K562 (cell line): ENCODE data around the gene FGG. TPM values are rescaled to one million over a fixed set of nuclear protein-coding genes. Genes with fewer than 3 reads are reported as not detected.

Experiments
- ATAC-seq: fragments of 200-7000 bp; cut with Tn5 transposase; 3 replicates; pipeline ENCODE4 v1.9.1; 2020; ENCODE audit warnings: moderate library complexity
- BruUV-seq: library from RNA; stranded (reverse); fragments of 400-500 nt; replicated peaks from 2 replicates; lab custom pipeline; 2021; lab: Mats Ljungman, UMichigan
- CTCF ChIA-PET: fragments of 300-600 bp; formaldehyde crosslinking; extraction: SDS; loops from one replicate; lab custom pipeline; 2021; ENCODE audit warnings: low intra/inter-chr PET ratio; lab: Yijun Ruan, JAX
- POLR2A ChIA-PET: fragments of 300-600, 350-650 bp; sonication (Branson Sonifier 250); formaldehyde crosslinking; extraction: SDS; loops from one replicate; lab custom pipeline; 2021; ENCODE audit warnings: antibody characterized with exemption, inconsistent platforms; lab: Yijun Ruan, JAX
- DNase-seq, 4 experiments: peaks; one replicate each; pipeline versions ENCODE4 v3.0.0 to v3.0.0-alpha.2; 2011 to 2018; ENCODE audit warnings: low spot score in 3 of 4, mixed read lengths in 3 of 4; ENCODE audit errors: extremely low read depth in 1 of 4
- FAIRE-seq: peaks from 2 replicates; lab custom pipeline; 2011; peaks lifted over from hg19 to GRCh38; lab: Jason Lieb, UNC
- H2AFZ ChIP-seq: 2 replicates; pipeline ENCODE4 v1.6.0; 2011; ENCODE audit warnings: low read depth, low read length, control low read depth, inconsistent platforms
- H3K27ac ChIP-seq: fragments of 200-600 bp; 3 replicates; pipeline ENCODE4 v1.8.0; 2011; ENCODE audit warnings: low read depth, mild to moderate bottlenecking, control low read depth, inconsistent platforms, low read length, moderate library complexity, mixed read lengths; ENCODE audit errors: extremely low read depth
- H3K27me3 ChIP-seq, 2 experiments: fragments of 300-600 bp in 1 of 2; 2 replicates in 1 of 2; 3 replicates in 1 of 2; pipeline versions ENCODE4 v1.6.0 to v1.8.0; 2011; ENCODE audit warnings: inconsistent platforms in 2 of 2, low read length in 2 of 2, mild to moderate bottlenecking in 1 of 2, mixed read lengths in 1 of 2, moderate library complexity in 1 of 2; ENCODE audit not compliant: control insufficient read depth in 2 of 2, insufficient read depth in 2 of 2
- H3K36me3 ChIP-seq: fragments of 300-600 bp; 3 replicates; pipeline ENCODE4 v1.8.0; 2011; ENCODE audit warnings: mild to moderate bottlenecking, low read length, inconsistent platforms; ENCODE audit not compliant: control insufficient read depth, insufficient read depth
- H3K4me1 ChIP-seq, 2 experiments: fragments of 200-600 bp in 1 of 2; replicated peaks in 1 of 2; 2 replicates in 1 of 2; 3 replicates in 1 of 2; pipeline versions ENCODE4 v1.5.1 to v1.8.0; 2011; ENCODE audit warnings: inconsistent platforms in 2 of 2, low read length in 2 of 2, mild to moderate bottlenecking in 1 of 2, mixed read lengths in 1 of 2, moderate library complexity in 1 of 2; ENCODE audit not compliant: control insufficient read depth in 2 of 2, insufficient read depth in 2 of 2
- H3K4me2 ChIP-seq: 2 replicates; pipeline ENCODE4 v1.6.1; 2011; ENCODE audit warnings: low read length, control low read depth, inconsistent platforms, mixed read lengths; ENCODE audit not compliant: insufficient read depth
- H3K4me3 ChIP-seq: fragments of 200-600 bp; sonication (generic), shearing (Covaris generic); 2 replicates; pipeline ENCODE4 v1.5.1; 2016; ENCODE audit warnings: control low read depth, inconsistent platforms
- H3K79me2 ChIP-seq: fragments of 200-600 bp; 3 replicates; pipeline ENCODE4 v1.8.0; 2011; ENCODE audit warnings: low read length, inconsistent platforms; ENCODE audit not compliant: control insufficient read depth, insufficient read depth
- H3K9ac ChIP-seq, 2 experiments: 2 replicates each; pipeline versions ENCODE4 v1.6.0 to v1.6.1; 2011; ENCODE audit warnings: low read depth in 2 of 2, low read length in 2 of 2, control low read depth in 1 of 2, inconsistent platforms in 1 of 2, mild to moderate bottlenecking in 1 of 2, mixed read lengths in 1 of 2; ENCODE audit not compliant: insufficient read depth in 1 of 2
- H3K9me1 ChIP-seq: one replicate; pipeline ENCODE4 v1.6.0; 2011; ENCODE audit warnings: inconsistent platforms, mild to moderate bottlenecking, low read length, moderate library complexity; ENCODE audit not compliant: control insufficient read depth, insufficient read depth
- H3K9me3 ChIP-seq: replicated peaks from 2 replicates; pipeline ENCODE4 v1.5.1; 2011; ENCODE audit warnings: low read depth, low read length, inconsistent platforms; ENCODE audit not compliant: control insufficient read depth, insufficient read depth
- H4K20me1 ChIP-seq: replicated peaks from 2 replicates; pipeline ENCODE4 v1.6.1; 2011; ENCODE audit warnings: low read length, inconsistent platforms, mixed read lengths; ENCODE audit not compliant: control insufficient read depth, insufficient read depth
- HDGF ChIP-seq: fragments of 450-650 bp; IDR thresholded peaks from 2 replicates; pipeline ENCODE4 v1.6.1; 2016
- SETDB1 ChIP-seq: IDR thresholded peaks from one replicate; pipeline ENCODE4 v1.6.1; 2012; ENCODE audit warnings: low read length, control low read depth, inconsistent platforms
- ZC3H8 ChIP-seq: fragments of 450-650 bp; IDR thresholded peaks from 2 replicates; pipeline ENCODE4 v1.6.1; 2017
- ZFPM2 ChIP-seq: fragments of 250-450 bp; sonication (Bioruptor Pico); IDR thresholded peaks from 2 replicates; pipeline ENCODE4 v1.5.1; 2022; ENCODE audit warnings: mild to moderate bottlenecking
- ZKSCAN1 ChIP-seq: fragments of 150-350 bp; IDR thresholded peaks from 2 replicates; pipeline ENCODE4 v1.6.1; 2016; ENCODE audit warnings: low read depth, low read length
- ZNF133 ChIP-seq: fragments of 250-450 bp; sonication (Bioruptor Pico); IDR thresholded peaks from 2 replicates; pipeline ENCODE4 v1.4.0; 2020; ENCODE audit warnings: mild to moderate bottlenecking
- ZNF76 ChIP-seq: fragments of 250-450 bp; sonication (Bioruptor Pico); IDR thresholded peaks from 2 replicates; pipeline ENCODE4 v1.4.0; 2020; ENCODE audit warnings: mild to moderate bottlenecking, moderate library complexity, borderline replicate concordance
- ZNF764 ChIP-seq: fragments of 250-450 bp; sonication (Bioruptor Pico); IDR thresholded peaks from 2 replicates; pipeline ENCODE4 v1.4.0; 2020; ENCODE audit warnings: low read depth, mild to moderate bottlenecking, moderate library complexity
- WGBS: fragments of 100-300 bp; shearing (Covaris generic); methylation state at CpG from one replicate; pipeline ENCODE4 v1.1.6; 2016; ENCODE audit warnings: low coverage, mixed read lengths; ENCODE audit not compliant: insufficient coverage; ENCODE audit errors: missing lambda C conversion rate; 5-methylcytosine and 5-hydroxymethylcytosine counted together
- in situ Hi-C: fragments of 300-500 bp; cut with MboI; formaldehyde crosslinking; loops from 4 replicates; pipeline ENCODE4 v1.15.0; 2018; ENCODE audit warnings: inconsistent platforms, mixed read lengths
- intact Hi-C: fragments of 100-400 bp; cut with micrococcal nuclease; formaldehyde crosslinking; loops from 2 replicates; pipeline ENCODE4 v1.14.2; 2022
- polyA plus RNA-seq, 8 experiments: library from polyadenylated mRNA; depleted of rRNA in 4 of 8; stranded (reverse) in 5 of 8; unstranded in 3 of 8; fragments of >200 nt; fragmentation: Nextera tagmentation in 2 of 8; fragmentation: Illumina TruSeq in 1 of 8; extraction: Ambion mirVana in 2 of 8; extraction: Trizol in 1 of 8; gene quantifications; 2 replicates each; pipeline versions ENCODE4 v1.2.1 to v1.2.3, GENCODE V29; 2011 to 2014; ENCODE audit warnings: inconsistent platforms in 1 of 8, missing spikeins in 1 of 8
- total RNA-seq, 7 experiments: library from RNA; depleted of rRNA in 6 of 7; stranded (reverse); fragments of >200 nt in 6 of 7; fragmentation: Illumina TruSeq in 2 of 7; extraction: Trizol in 2 of 7; gene quantifications; 2 replicates each; pipeline versions ENCODE4 v1.2.1 to v1.2.3, GENCODE V29; 2011 to 2021; ENCODE audit warnings: low replicate concordance in 1 of 7
- TF ChIP-seq, protein P1 (sequence below): fragments of 250-450 bp; sonication (Bioruptor Pico); IDR thresholded peaks from 2 replicates; pipeline ENCODE4 v1.4.0; 2020
- TF ChIP-seq, protein P2 (sequence below): fragments of 250-450 bp; sonication (Bioruptor Pico); IDR thresholded peaks from 2 replicates; pipeline ENCODE4 v1.8.0; 2022; ENCODE audit warnings: inconsistent platforms, mild to moderate bottlenecking, moderate library complexity, borderline replicate concordance
- TF ChIP-seq, protein P3 (sequence below): sonication (generic); formaldehyde crosslinking; IDR thresholded peaks from 2 replicates; pipeline ENCODE4 v1.8.1; 2023; ENCODE audit warnings: mild to moderate bottlenecking, missing genetic modification reagents

The FGG gene
- total and polyA plus RNA-seq, 9 of the 15 experiments (the other 6 are each of a cell fraction or from before 2014, with no cell fraction given) = 0.08 to 2.2 (median 0.33) TPM; not detected in 2

DNA sequence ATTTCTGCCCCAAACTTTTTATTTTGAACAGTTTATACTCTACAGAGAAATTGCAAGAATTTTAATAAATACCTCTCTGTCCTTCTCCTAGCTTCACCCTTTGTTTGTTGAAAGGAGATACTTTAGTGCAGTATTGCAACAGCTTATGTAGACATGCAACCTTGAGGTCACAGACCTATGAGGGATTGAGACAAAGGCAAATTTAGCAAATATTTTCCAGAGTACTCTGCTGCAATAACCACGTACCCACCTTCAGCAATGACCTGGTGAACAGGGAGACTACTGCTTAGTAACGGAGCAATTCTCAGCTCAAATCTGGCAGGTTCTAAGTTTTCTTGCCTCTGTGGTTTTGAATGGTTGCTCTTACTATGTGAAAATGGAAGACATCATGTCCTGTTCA is 35.1 kb downstream of the FGG start (continued):
- TF ChIP-seq, protein P1, sequence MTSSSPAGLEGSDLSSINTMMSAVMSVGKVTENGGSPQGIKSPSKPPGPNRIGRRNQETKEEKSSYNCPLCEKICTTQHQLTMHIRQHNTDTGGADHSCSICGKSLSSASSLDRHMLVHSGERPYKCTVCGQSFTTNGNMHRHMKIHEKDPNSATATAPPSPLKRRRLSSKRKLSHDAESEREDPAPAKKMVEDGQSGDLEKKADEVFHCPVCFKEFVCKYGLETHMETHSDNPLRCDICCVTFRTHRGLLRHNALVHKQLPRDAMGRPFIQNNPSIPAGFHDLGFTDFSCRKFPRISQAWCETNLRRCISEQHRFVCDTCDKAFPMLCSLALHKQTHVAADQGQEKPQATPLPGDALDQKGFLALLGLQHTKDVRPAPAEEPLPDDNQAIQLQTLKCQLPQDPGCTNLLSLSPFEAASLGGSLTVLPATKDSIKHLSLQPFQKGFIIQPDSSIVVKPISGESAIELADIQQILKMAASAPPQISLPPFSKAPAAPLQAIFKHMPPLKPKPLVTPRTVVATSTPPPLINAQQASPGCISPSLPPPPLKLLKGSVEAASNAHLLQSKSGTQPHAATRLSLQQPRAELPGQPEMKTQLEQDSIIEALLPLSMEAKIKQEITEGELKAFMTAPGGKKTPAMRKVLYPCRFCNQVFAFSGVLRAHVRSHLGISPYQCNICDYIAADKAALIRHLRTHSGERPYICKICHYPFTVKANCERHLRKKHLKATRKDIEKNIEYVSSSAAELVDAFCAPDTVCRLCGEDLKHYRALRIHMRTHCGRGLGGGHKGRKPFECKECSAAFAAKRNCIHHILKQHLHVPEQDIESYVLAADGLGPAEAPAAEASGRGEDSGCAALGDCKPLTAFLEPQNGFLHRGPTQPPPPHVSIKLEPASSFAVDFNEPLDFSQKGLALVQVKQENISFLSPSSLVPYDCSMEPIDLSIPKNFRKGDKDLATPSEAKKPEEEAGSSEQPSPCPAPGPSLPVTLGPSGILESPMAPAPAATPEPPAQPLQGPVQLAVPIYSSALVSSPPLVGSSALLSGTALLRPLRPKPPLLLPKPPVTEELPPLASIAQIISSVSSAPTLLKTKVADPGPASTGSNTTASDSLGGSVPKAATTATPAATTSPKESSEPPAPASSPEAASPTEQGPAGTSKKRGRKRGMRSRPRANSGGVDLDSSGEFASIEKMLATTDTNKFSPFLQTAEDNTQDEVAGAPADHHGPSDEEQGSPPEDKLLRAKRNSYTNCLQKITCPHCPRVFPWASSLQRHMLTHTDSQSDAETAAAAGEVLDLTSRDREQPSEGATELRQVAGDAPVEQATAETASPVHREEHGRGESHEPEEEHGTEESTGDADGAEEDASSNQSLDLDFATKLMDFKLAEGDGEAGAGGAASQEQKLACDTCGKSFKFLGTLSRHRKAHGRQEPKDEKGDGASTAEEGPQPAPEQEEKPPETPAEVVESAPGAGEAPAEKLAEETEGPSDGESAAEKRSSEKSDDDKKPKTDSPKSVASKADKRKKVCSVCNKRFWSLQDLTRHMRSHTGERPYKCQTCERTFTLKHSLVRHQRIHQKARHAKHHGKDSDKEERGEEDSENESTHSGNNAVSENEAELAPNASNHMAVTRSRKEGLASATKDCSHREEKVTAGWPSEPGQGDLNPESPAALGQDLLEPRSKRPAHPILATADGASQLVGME (CRISPR knock-in tag) = no peak
- TF ChIP-seq ZFPM2 (CRISPR knock-in tag) = no peak
- no peak for TF ChIP-seq ZNF133 (CRISPR knock-in tag)
- no peak for TF ChIP-seq ZNF764 (CRISPR knock-in tag)

DNA sequence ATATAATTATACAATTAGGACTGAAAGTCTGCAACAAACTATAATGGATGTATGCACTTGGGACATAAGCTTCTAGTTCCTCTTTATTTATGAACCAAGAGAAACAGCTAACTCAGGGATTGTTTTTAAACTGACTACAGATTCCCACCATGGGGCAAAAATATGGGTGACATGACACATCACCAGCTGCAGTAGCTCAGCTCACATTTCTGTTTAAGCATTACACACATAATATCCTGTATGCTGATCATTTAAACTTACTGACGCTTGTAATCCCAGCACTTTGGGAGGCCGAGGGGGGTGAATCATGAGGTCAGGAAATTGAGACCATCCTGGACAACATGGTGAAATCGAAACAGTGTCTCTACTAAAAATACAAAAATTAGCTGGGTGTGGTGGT is 38.1 kb downstream of the FGG start:
- POLR2A ChIA-PET = no interaction called here
- intact Hi-C loops = no loop called here
- no peak for FAIRE-seq
- Histone ChIP-seq H3K79me2 (no peaks in the 10 kb centered on the region), H3K4me3 (no peak overlapping the region), H2AFZ (no peak overlapping the region), H3K4me2 (no peak overlapping the region), H3K9me1 (no peaks in the 10 kb centered on the region), H3K9ac (no peak overlapping the region), H3K4me1 (no peaks in the 10 kb centered on the region; a peak in 1 of 5 replicates), H3K27me3 (no peaks in the 10 kb centered on the region), H3K9me3 (no peaks in the 10 kb centered on the region), H3K36me3 (no peaks in the 10 kb centered on the region), H3K27ac (no peak overlapping the region), H4K20me1 (no peaks in the 10 kb centered on the region)
- ATAC-seq = no peak
- CTCF ChIA-PET = no interaction called here
- BruUV-seq = no TSS peak
- in situ Hi-C loops = no loop called here
- DNase-seq = no peak
- WGBS = 23% methylated on average over 3 of the region's 3 CpGs
- TF ChIP-seq, protein P2, sequence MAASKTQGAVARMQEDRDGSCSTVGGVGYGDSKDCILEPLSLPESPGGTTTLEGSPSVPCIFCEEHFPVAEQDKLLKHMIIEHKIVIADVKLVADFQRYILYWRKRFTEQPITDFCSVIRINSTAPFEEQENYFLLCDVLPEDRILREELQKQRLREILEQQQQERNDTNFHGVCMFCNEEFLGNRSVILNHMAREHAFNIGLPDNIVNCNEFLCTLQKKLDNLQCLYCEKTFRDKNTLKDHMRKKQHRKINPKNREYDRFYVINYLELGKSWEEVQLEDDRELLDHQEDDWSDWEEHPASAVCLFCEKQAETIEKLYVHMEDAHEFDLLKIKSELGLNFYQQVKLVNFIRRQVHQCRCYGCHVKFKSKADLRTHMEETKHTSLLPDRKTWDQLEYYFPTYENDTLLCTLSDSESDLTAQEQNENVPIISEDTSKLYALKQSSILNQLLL = no peak
- TF ChIP-seq, protein P3, sequence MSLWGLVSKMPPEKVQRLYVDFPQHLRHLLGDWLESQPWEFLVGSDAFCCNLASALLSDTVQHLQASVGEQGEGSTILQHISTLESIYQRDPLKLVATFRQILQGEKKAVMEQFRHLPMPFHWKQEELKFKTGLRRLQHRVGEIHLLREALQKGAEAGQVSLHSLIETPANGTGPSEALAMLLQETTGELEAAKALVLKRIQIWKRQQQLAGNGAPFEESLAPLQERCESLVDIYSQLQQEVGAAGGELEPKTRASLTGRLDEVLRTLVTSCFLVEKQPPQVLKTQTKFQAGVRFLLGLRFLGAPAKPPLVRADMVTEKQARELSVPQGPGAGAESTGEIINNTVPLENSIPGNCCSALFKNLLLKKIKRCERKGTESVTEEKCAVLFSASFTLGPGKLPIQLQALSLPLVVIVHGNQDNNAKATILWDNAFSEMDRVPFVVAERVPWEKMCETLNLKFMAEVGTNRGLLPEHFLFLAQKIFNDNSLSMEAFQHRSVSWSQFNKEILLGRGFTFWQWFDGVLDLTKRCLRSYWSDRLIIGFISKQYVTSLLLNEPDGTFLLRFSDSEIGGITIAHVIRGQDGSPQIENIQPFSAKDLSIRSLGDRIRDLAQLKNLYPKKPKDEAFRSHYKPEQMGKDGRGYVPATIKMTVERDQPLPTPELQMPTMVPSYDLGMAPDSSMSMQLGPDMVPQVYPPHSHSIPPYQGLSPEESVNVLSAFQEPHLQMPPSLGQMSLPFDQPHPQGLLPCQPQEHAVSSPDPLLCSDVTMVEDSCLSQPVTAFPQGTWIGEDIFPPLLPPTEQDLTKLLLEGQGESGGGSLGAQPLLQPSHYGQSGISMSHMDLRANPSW = no peak
- TF ChIP-seq ZC3H8 = no peak
- no peak for TF ChIP-seq ZNF76 (CRISPR knock-in tag)
- TF ChIP-seq ZNF764 (CRISPR knock-in tag) = no peak
- TF ChIP-seq HDGF = no peak
- no peak for TF ChIP-seq SETDB1
- TF ChIP-seq ZKSCAN1 = no peak
